Umbilical cord (tissue), 2 donors: ENCODE data around the gene NAA50. TPM values are rescaled to one million over a fixed set of nuclear protein-coding genes. Genes with fewer than 3 reads are reported as not detected.
A peak's percentile ranks its signal among the peaks of the same experiment; 100 is the strongest.

ENCODE experiments used
- DNase-seq: peaks from one replicate; pipeline ENCODE4 v3.0.0-alpha.2; 2015; ENCODE audit warnings: low spot score
- total RNA-seq: library from RNA; depleted of rRNA; stranded (reverse); fragments of >200 nt; gene quantifications from one replicate; pipeline ENCODE4 v1.2.3, GENCODE V29; 2014; ENCODE audit warnings: low replicate concordance; ENCODE audit not compliant: insufficient read depth

The NAA50 gene
- total RNA-seq, 1 donor from 2014 or later: 64.8 TPM

- no peak for DNase-seq
These were observed 55.6 kb downstream of the NAA50 start for GRCh38 chr3:113690482-113690881.

DNA sequence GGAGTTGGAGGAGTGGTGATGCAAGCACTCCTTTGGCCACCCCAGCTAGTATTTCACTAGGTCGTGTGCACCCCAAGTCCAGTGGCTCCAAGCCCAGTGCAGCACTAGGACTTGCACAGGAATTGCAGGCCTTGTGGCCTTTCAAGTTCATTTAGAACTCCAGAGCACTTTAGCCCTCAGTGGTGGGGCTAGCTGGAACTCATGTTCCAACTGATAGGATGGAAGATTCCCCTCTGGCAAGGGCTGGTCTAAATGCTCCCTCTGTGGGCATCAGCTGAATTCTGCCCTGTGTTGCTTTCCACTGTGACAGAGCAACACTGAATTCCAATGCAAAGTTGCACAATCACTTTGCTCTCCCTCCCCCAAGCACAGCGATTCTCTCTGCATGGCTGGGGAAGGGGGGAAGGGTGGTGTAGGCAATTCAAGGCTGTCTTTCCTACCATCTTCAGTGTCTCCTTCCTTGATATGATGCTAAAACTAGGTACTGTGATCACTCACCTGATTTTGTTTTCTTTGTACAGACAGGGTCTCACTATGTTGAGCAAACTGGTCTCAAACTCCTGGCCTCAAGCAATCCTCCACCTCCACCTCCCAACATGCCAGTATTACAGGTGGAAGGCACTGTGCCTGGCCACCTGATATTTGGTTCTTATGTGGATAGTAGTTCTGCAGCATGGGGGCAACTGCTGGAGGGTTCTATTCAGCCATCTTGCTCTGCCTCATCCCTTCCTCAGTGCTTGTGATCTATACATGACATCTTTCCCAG is 59.9 kb downstream of the NAA50 start:
- peak; percentile 5 for DNase-seq

- DNase-seq: no peak
These were observed 60.9 kb downstream of the NAA50 start for GRCh38 chr3:113685124-113685523.

- DNase-seq: no peak
These were observed 61.7 kb downstream of the NAA50 start for GRCh38 chr3:113684271-113684819.

DNA sequence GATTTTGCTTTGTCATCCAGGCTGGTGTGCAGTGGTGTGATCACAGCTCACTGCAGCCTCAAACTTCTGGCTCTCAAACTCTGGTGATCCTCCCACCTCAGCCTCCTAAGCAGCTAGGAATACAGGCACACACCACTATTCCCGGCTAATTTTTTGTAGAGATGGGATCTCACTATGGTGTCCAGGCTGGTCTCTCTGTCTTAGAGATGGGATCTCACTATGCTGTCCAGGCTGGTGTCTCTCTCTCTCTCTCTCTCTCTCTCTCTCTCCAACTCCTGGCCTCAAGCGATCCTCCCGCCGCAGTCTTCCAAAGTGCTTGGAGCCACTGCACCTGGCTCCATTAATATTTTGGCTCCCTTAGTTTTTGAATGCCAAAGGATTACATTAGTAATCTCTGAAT is 67.3 kb downstream of the NAA50 start:
- no peak for DNase-seq

DNA sequence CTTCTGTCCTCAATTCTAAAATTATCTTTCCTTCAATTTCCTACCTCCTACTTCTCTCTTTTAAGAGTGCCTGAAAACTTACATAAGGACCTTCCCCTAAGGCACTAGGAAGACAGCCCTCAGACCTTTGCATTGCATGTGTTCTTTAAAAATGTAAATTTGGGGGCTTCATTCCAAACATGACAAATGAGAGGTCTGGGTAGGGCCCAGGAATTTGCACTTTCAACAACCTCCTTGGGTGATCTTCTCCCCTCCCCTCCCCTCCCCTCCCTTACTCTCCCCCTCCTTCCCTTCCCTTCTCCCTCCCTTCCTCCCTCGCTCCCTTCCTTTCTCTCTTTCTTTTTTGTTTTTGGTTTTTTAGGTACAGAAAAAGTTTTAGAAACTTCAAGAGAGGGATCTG is 68.3 kb downstream of the NAA50 start:
- DNase-seq: no peak

- no peak for DNase-seq
These were observed 69.8 kb downstream of the NAA50 start for GRCh38 chr3:113676261-113676660.

DNA sequence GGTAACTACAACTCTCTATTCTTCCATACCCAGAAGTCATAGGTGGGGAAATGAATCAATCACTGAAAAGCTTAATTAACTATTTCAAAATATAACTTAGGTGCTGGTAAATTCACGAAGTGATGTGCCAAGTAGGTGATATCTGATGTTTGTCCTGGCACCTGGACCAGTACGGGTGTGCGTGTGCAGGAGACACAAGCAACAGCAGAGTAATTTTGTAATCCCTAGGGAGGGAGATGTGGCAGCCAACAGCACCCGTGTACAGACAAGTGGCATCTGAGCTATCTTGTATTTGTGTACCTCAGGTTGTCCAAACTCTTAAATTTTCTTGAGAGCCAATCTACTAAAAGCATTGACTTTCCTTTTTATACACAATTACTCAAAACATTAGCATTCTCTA is 72.5 kb downstream of the NAA50 start:
- DNase-seq: no peak

DNA sequence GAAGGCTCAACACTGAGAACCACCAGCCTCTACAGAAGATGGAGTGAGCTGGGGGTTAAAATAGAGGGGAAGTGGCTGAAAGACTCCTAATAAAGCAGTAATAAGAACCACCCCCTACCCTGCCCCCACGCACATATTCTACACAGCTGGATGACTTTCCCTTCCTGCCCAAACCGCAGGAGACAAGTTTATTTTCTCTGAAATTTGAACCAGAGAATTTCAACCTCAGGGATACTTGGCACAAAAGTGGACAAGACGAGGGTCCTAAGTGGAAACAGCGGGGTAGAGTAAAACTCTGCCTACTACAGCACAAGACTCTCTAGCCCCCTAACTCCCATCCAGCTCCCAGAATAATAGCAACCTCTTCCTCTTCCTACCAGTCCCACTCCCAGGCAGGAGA is 78.0 kb downstream of the NAA50 start:
- no peak for DNase-seq

Other genes with a start within 250 kb of the NAA50 start
- 29.1 TPM for gene SPICE1, start 231.1 kb downstream of the NAA50 start, total RNA-seq
- gene SIDT1, start 213.7 kb downstream of the NAA50 start, total RNA-seq: 19.0 TPM
- 12.0 TPM for gene USF3, start 49.6 kb downstream of the NAA50 start, total RNA-seq
- 40.9 TPM for gene ATP6V1A, start 786 bp upstream of the NAA50 start, total RNA-seq
- gene GRAMD1C, start 92.5 kb upstream of the NAA50 start, total RNA-seq: 8.2 TPM
- 3.1 TPM for gene ZDHHC23, start 201.8 kb upstream of the NAA50 start, total RNA-seq